IPS-20b (cell line): Measurements from ENCODE around the gene TFCP2L1.

Source experiments
- H3K27ac ChIP-seq: one replicate; pipeline ENCODE4 v1.5.1; 2013; ENCODE audit warnings: low read length
- H3K27me3 ChIP-seq: 2 replicates; pipeline ENCODE4 v1.6.1; 2013; ENCODE audit warnings: mild to moderate bottlenecking, low read length, inconsistent platforms; ENCODE audit not compliant: insufficient read depth
- H3K36me3 ChIP-seq: 2 replicates; pipeline ENCODE4 v1.6.1; 2013; ENCODE audit warnings: low read depth, mild to moderate bottlenecking, inconsistent platforms, low read length, moderate library complexity; ENCODE audit not compliant: insufficient read depth
- H3K4me1 ChIP-seq: 2 replicates; pipeline ENCODE4 v1.6.1; 2013; ENCODE audit warnings: mild to moderate bottlenecking, control low read depth, inconsistent platforms, low read length, moderate library complexity; ENCODE audit not compliant: insufficient read depth
- H3K4me3 ChIP-seq: 2 replicates; pipeline ENCODE4 v1.5.1; 2013; ENCODE audit warnings: mild to moderate bottlenecking, low read length, inconsistent platforms
- H3K9ac ChIP-seq: 2 replicates; pipeline ENCODE4 v1.6.1; 2013; ENCODE audit warnings: low read depth, mild to moderate bottlenecking, inconsistent platforms, low read length, moderate library complexity
- H3K9me3 ChIP-seq: 2 replicates; pipeline ENCODE4 v1.6.1; 2013; ENCODE audit warnings: mild to moderate bottlenecking, low read depth, low read length, inconsistent platforms; ENCODE audit not compliant: insufficient read depth

Gene TFCP2L1

DNA sequence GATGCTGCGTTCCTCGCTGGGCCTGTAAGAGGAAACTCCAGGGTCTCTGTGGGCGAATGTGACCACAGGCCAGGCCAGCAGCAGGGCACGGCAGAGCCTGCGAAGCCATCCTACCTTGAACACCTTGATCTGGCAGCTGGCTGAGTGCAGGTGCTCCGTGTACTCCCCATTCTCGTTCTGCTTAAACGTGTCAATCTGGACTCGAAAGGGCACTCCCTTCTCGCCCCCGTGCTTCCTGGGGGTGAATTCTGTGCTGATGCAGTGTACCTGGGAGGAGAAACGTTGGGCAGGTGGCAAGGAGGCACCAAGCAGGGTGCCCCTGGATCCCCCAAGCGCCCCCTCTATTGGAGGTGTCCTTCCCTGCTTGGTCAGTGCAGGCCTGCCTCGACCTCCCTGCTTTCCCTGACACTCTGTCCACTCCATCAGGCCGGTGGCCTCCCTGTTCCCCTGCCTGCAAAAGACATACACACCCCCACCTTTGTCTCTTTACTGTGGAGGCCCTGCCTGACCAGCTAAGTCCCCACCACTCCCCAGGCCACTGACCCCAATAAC lies 38.2 kb downstream of the TFCP2L1 start:
- no peak overlapping the region for H3K9ac ChIP-seq
- H3K9me3 ChIP-seq: no peaks in the 10 kb centered on the region
- H3K36me3 ChIP-seq: no peaks in the 10 kb centered on the region
- no peaks in the 10 kb centered on the region for H3K27me3 ChIP-seq
- no peak overlapping the region for H3K4me3 ChIP-seq
- H3K27ac ChIP-seq: no peak overlapping the region
- H3K4me1 ChIP-seq: no peaks in the 10 kb centered on the region

- Histone ChIP-seq H3K4me1 (no peaks in the 10 kb centered on the region), H3K27me3 (no peaks in the 10 kb centered on the region), H3K36me3 (no peaks in the 10 kb centered on the region), H3K9me3 (no peaks in the 10 kb centered on the region), H3K4me3 (no peak overlapping the region), H3K9ac (no peak overlapping the region), H3K27ac (no peak overlapping the region)
Observed at GRCh38 chr2:121245913-121246312, 39.1 kb downstream of the TFCP2L1 start.

DNA sequence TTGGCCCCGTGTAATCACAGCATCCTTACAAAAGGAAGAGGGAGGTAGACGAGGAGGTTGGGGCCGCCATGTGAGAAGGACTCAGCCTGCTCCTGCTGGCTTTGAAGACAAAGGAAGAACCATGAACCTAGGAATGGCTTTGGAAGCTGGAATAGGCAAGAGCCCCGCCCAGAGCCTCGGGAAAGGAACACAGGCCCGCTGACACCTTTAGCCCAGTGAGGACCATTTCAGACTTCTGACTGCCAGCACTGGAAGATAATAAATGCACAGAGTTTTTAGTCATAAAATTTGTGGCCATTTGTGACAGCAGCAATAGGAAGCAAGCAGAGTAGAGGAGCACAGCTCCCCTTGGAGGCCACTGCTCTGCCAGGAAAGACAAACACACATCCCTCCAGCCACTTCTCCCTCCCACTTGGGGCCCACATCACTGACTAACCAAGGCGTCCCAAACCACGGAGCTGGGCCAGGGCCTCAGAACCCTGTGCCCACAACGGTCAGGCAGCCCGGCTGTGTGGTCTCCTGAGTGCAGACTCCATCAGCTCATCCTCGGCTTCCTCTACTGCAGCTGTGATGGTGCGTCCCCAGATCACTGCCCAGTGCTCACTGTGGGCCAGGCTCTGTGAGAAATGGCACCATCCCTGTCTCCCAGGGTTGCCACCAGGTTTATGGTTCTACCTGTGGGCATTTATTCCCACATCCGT lies 39.7 kb downstream of the TFCP2L1 start:
- Histone ChIP-seq H3K36me3 (no peaks in the 10 kb centered on the region), H3K27me3 (no peaks in the 10 kb centered on the region), H3K27ac (no peak overlapping the region), H3K9me3 (no peaks in the 10 kb centered on the region), H3K4me3 (no peak overlapping the region), H3K4me1 (no peaks in the 10 kb centered on the region), H3K9ac (no peak overlapping the region)

DNA sequence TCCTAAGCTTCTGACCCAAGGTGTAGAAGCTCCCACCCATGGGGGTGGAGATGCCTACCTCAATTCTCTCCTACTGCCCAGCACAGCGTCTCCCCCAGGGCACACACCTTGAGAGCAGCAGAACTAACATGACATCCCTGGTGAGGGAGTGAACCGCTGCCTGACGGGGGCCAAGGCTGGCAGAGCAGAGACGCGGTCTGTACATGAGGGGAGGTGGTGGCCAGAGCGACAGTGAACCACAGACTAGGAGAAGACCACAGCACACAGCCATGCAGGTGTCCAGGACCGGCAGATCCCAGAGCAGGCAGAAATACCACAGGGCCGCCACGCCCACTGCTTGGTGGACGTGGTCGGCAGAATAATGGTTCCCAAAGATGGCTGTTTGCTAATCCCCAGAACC lies 40.4 kb downstream of the TFCP2L1 start:
- H3K36me3 ChIP-seq: no peaks in the 10 kb centered on the region
- no peak overlapping the region for H3K4me3 ChIP-seq
- H3K27me3 ChIP-seq: no peaks in the 10 kb centered on the region
- no peak overlapping the region for H3K27ac ChIP-seq
- H3K9me3 ChIP-seq: no peaks in the 10 kb centered on the region
- no peaks in the 10 kb centered on the region for H3K4me1 ChIP-seq
- H3K9ac ChIP-seq: no peak overlapping the region

DNA sequence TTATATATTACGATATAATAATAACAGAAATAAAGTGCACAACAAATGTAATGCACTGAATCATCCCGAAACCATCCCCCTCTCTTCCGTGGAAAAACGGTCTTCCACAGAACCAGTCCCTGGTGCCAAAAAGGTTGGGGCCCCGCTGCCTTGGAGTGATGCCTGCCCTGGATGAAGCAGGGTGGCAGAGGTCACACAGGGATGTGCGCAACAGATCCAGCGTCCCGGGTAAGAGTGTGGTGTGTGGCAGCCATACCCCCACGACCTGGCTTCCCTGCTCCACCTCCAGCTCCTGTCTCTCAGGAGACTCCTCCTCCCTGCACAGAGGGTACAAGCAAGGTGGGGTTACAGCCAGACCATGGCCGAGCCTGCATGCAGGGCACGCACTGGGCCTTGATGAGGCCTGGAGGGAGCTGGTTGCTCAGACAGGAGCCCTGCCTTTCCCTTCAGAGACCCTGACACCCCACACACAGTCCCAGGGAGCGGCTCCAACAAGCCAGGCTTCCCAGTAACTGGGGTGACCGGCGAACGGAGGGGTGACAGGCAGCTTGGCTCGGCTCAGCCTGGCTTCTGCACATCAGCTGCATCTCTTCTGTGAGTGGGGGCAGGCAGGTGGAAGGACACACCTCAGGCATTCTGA lies 41.1 kb downstream of the TFCP2L1 start:
- no peak overlapping the region for H3K4me3 ChIP-seq
- no peaks in the 10 kb centered on the region for H3K36me3 ChIP-seq
- no peaks in the 10 kb centered on the region for H3K9me3 ChIP-seq
- no peak overlapping the region for H3K27ac ChIP-seq
- no peaks in the 10 kb centered on the region for H3K4me1 ChIP-seq
- H3K9ac ChIP-seq: no peak overlapping the region
- no peaks in the 10 kb centered on the region for H3K27me3 ChIP-seq

DNA sequence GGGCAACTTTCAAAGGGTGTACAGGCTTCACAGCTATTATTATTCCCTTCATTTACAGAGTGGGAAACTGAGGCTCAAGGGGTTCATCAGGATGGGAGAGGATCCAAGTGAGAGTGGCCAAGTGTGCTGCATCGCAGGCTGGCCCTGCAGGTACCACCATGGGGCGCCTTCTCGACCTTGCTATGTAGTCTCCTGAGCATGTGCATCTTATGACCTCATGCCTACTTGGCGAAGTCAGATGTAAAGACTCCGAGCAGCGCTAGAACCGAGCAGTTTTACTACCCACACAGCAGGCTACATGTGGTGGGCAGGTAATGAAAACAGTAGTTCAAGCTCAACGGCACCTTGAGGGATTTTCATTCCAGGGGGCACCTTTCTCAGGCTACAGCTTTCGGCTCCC lies 42.0 kb downstream of the TFCP2L1 start:
- Histone ChIP-seq H3K27ac (no peak overlapping the region), H3K9ac (no peak overlapping the region), H3K4me3 (no peak overlapping the region), H3K36me3 (no peaks in the 10 kb centered on the region), H3K27me3 (no peaks in the 10 kb centered on the region), H3K4me1 (no peaks in the 10 kb centered on the region), H3K9me3 (no peaks in the 10 kb centered on the region)

GRCh38 chr2:121242175-121242875 lies 42.7 kb downstream of the TFCP2L1 start:
- no peak overlapping the region for H3K4me3 ChIP-seq
- H3K9me3 ChIP-seq: no peaks in the 10 kb centered on the region
- no peak overlapping the region for H3K9ac ChIP-seq
- H3K36me3 ChIP-seq: no peaks in the 10 kb centered on the region
- H3K4me1 ChIP-seq: no peaks in the 10 kb centered on the region
- H3K27ac ChIP-seq: no peak overlapping the region
- H3K27me3 ChIP-seq: no peaks in the 10 kb centered on the region

GRCh38 chr2:121241466-121241865 lies 43.5 kb downstream of the TFCP2L1 start:
- Histone ChIP-seq H3K4me1 (no peaks in the 10 kb centered on the region), H3K9ac (no peak overlapping the region), H3K27ac (no peak overlapping the region), H3K27me3 (no peaks in the 10 kb centered on the region), H3K4me3 (no peak overlapping the region), H3K9me3 (no peaks in the 10 kb centered on the region), H3K36me3 (no peaks in the 10 kb centered on the region)

DNA sequence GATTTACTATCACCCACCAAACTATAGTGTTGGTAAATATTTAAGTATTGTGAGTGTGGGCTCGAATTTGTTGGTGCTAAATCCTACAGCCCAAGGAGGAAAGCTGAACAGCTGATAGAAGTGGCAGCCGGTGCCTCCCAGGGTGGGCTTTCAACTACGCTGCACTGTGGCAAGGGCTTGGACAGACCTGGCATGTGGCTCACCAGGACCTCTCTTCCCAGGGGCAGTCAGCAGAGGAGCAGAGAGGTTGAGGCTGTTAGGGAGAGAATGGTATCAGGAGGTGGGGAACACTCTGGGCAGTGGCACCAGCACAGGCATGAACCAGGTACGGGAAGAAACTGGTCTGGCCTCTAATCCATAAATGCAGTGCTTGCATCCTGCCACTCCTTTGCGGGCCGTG lies 44.6 kb downstream of the TFCP2L1 start:
- Histone ChIP-seq H3K4me1 (no peaks in the 10 kb centered on the region), H3K9me3 (no peaks in the 10 kb centered on the region), H3K9ac (no peak overlapping the region), H3K27me3 (no peaks in the 10 kb centered on the region), H3K4me3 (no peak overlapping the region), H3K36me3 (no peaks in the 10 kb centered on the region), H3K27ac (no peak overlapping the region)

- Histone ChIP-seq H3K4me1 (no peaks in the 10 kb centered on the region), H3K4me3 (no peak overlapping the region), H3K36me3 (no peaks in the 10 kb centered on the region), H3K27me3 (no peaks in the 10 kb centered on the region), H3K9me3 (no peaks in the 10 kb centered on the region), H3K9ac (no peak overlapping the region), H3K27ac (no peak overlapping the region)
Observed at GRCh38 chr2:121239969-121240368, 45.0 kb downstream of the TFCP2L1 start.

- Histone ChIP-seq H3K36me3 (no peaks in the 10 kb centered on the region), H3K4me3 (no peak overlapping the region), H3K9me3 (no peaks in the 10 kb centered on the region), H3K4me1 (no peaks in the 10 kb centered on the region), H3K9ac (no peak overlapping the region), H3K27ac (no peak overlapping the region), H3K27me3 (no peaks in the 10 kb centered on the region)
Observed at GRCh38 chr2:121239471-121239870, 45.5 kb downstream of the TFCP2L1 start.

DNA sequence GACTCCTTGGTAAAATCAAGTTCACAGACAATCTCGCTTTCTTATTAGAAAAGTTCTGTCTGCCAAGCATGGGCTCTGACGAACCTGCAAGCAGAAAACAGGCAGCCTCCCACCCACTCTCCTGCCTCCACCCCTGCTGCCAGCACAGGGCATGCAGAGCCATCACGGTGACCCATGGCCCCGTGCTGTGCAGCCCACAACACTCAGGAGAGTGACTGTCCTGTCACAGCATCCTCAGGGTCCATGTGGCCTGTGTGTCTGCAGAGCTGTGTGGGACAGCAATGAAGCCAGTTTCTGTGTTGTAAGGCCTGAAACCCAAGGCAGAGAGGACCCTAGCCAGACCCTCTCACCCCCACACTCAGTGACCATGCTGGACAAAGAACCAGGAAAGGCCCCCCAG lies 46.2 kb downstream of the TFCP2L1 start:
- Histone ChIP-seq H3K27ac (no peak overlapping the region), H3K27me3 (no peaks in the 10 kb centered on the region), H3K36me3 (no peaks in the 10 kb centered on the region), H3K4me3 (no peak overlapping the region), H3K9me3 (no peaks in the 10 kb centered on the region), H3K9ac (no peak overlapping the region), H3K4me1 (no peaks in the 10 kb centered on the region)
